Measurements from ENCODE around the gene PRR7.

PRR7 gene

DNA sequence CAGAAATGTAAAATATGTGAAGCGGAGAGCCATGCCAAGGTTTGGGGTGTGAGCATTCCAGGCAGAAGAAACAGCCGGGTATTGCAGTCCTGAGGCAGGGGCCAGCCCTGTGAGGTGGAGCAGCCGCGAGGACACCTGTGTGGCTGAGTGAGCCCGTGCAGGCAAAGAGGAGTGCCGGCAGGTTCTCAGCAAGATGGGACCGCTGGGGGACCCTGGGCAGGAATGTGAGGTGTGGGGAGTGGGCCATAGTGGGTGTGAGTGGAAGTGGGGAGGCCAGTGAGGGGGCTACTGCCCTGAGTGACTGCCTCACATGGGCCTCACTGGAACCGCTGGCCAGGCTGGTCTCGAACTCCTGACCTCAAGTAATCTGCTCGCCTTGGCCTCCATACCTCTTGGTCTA is 8.1 kb upstream of the PRR7 start:
- DNase-seq, result no peak

DNA sequence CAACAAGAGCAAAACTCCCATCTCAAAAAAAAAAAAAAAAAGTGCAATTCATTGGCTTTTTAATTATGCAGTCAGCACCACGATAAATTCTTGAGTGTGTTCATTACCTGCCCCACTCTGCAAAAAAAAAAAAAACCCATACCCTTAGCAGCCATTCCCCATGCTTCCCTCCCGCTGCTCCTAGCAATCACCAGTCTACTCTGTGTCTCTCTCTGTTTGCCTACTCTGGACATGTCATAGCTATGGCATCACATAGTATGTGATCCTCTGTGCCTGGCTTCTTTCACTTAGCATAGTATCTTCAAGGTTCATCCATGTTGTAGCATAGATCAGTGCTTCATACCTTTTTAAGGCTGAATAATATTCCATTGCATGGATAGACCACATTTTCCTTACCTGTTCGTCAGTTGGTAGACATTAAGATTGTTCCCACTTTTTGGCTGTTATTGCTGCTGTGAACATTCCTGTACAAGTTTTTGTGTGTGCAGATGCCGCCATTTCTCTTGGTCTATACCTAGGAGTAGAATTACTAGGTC is 7.0 kb upstream of the PRR7 start:
- DNase-seq, result no peak

DNA sequence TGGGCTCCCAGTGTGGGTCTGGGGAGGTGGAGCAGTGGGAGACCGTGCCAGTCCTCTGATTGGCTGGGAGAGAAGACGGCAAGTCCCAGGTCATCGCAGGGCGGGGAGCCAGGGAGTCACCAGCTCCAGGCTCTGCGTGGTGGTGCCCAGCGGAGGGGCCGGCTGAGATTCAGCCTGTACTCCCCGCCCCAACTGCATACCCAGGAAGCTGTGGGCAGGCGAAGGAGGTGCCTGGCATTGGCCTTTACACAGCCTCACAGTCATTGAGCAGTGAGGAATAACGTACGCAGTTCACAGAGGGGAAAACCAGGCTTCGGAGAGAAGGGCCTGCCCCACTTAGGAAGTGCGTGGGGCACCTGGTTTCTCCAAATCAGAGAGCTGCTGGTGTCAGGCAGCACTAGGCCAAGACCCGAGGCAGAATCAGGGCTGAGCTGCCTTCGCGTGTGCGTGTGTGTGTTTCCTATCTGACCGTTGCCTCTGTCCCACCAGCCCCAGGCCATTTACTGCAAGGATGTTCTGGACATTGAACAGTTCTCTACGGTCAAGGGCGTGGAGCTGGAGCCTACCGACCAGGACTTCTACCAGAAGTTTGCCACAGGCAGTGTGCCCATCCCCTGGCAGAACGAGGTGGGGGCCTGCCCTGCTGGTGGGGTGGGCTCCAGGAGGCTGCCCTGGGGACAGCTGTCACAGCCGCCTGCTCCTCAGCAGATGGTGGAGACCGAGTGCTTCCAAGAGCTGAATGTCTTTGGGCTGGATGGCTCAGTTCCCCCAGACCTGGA is 6.2 kb upstream of the PRR7 start:
- no peak for DNase-seq

DNA sequence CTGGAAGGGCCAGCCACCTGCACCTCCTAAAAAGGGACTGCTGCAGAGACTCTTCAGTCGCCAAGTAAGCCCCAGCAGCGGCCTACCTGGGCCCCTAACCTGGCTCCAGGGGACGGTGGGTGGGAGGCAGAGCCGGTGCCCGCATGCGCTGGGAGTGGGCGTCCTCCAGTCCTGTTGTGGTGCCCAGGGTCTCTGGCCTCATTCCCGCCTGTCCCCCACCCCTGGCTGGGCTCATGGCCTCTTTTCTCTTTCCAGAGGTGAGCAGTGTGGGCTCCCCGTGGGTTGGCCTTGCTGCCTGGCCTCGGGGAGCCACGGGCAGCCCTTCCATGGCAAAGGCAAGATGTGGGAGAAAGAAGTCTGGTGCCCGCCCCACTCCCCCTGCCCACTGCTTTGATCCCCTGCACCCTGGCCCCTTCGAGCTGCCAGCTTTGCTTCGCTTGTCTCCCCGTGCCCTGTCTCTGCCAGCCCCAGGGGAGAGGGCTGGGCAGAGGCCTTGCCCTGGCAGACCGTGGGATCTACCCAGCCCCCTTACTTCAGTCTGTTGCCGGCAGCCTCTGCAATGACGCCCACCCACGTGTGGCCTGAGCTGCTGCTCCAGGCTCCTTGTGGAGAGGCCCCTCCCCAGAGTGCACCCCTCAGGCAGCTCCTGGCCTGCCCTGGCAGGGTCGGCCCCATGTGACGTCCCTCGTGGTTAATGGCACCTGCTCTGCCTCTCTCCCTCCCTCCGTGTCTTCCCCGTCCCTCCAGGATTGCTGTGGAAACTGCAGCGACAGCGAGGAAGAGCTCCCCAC is 5.4 kb upstream of the PRR7 start:
- no peak for DNase-seq

DNA sequence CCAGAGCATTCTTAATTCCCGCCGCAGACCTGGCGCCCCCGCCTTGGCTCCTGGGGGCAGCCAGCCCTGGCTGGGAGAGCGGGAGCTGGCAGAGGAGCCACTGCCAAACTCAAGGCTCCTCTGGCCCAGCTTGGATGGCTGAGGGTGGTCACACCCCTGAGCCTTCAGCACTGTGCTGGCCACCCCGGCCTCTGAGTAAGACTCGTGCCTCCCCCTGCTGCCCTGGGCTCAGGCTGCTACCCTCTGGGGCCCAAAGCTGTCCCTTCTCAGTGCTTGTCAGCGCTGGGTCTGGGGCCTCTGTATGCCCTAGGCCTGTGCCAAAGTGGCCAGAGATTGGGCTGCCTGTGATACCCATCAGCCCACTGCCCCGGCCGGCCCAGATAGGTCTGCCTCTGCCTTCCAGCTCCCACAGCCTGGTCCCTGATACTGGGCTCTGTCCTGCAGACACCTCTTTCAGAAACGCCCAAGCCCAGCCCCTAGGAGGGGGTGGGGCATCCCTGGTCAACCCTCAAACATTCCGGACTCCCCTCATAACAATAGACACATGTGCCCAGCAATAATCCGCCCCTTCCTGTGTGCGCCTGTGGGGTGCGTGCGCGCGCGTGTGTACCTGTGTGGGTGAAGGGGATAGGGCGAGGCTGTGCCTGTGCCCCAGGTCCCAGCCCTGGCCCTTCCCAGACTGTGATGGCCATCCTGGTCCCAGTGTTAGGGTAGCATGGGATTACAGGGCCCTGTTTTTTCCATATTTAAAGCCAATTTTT is 4.4 kb upstream of the PRR7 start:
- DNase-seq, result no peak

DNA sequence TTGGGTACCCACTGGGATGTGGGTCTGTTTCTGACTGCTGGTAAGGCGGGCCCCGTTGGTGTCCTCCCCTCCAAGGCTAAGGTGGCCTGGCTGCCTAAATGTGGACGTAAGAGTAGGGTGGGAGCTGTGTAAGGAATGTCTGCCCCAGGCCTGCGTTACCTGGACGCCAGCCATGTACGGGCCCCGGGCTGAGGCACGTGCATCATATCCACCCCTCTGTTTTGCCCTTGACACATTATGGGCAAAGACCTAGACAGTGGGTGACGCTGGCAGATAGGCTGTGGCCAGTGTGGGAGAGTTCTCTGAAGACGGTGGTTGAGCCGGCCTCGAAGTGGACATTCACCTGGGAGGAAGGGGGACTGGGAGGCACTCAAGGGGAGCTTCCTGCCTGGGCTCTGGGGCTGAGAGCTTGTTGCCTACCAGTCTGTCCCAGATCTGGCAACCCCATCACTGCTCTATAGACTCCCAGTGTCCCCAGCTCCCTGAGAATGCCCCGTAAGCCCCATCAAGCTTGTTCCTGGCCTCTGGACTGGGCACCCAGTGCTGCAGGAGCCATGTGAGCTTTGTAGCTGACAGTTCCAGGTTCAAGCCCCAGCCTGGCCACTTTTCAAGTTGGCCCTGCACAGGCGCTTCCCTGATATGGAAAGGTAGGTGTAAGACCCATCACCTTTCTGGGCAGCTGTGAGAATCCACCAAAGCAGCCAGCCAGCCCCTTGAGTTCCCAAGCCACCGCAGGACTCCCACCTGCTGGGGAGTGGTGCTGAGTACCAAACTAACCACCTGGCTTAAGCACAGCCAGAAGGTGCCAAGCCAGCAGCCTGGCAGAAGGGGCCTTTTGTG is 3.2 kb upstream of the PRR7 start:
- no peak for DNase-seq

DNA sequence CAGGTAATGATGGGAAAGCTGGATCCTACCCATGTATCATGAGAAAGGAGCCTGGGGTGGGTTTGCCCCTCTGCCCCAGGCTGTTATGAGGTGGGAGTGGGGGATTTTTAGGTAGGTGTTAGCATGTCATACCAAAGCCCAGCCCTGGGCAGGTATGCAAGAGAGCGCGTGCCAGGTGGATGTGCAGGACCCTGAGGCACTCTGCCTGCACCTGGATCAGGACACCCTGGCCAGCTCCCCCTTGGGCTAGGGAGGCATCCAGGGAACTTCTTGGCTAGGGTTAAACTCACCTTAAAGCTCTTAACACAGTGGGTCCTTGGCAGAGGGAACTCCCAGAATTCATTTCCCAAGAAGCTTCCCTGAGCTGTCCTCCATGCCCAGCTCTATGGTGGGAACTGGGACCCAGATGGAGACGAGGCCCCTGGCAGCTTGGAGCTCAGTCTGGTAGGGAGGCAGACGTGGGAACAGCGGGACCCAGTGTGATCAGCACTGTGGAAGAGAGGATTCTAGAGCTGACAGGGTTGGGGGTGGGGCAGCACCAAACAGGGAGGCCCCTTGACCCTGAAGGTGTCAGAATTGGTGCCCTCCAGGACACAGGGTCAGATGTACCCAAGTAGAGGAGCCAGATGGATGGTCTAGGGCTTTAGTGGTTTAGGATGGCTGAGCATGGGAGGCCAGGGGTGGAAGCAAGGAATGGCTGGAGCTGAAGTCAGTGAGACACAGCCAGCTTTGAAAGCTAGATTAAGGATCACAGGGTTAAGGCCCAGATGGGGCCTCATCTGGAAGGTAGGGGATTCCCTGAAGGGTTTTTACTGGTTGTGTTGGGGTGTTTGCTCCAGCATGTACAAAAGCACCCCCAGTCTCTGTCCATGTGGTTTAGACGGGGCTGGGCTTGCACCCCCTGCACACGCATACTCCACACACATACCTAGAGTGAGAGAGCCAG is 2.2 kb upstream of the PRR7 start:
- DNase-seq, result no peak

DNA sequence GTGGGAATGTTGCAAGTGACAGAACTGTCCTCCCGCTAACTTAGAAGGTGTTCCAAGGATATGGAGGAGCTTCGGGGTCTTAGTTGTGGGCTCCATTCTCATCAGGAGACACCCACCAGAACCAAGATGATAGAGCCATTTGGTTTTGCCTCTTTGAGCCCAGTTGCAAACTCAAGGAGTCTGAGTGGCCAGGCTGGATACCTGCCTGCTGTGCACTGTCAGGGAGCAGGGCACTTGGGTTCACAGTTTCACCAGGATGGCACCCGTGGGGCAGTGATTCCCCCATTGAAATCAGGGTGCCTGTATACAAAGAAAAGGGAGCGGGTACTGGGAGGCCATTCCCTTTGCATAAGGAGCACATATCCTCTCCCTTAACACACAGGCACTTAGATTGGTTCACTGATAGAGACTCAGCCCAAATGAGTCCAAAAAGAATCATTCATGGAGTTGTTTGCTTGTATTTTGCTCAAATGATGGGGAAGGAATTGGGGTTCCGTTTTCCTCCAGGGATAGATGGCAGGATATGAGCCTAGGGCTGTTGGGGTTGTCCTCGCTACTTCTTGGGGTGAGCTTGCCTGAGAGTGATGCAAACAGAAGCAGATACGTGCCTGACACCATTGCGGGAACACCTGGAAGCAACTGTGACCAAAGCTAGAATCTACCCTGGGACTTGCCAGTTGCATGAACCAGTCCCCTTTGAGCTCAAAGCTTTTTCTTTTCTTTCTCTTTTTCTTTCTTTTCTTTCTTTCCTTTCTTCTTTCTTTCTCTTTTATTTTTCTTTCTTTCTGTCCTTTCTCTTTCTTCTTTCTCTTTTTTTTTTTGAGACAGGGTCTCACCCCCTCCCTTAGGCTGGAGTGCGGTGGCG is 1.3 kb upstream of the PRR7 start:
- DNase-seq, result no peak

DNA sequence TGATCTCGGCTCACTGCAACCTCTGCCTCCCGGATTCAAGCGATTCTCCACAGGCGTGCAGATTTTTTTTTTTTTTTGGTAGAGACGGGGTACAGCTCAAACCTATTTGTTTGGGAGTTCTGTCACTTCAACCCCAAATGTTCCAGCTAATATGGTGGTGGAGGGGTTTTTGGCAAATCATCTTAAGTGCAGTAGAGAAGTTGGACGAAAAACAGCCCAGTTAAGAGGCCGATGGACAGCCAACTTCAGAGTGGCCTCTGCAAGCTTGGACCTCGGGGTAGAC is 756 bp upstream of the PRR7 start:
- no peak for DNase-seq

DNA sequence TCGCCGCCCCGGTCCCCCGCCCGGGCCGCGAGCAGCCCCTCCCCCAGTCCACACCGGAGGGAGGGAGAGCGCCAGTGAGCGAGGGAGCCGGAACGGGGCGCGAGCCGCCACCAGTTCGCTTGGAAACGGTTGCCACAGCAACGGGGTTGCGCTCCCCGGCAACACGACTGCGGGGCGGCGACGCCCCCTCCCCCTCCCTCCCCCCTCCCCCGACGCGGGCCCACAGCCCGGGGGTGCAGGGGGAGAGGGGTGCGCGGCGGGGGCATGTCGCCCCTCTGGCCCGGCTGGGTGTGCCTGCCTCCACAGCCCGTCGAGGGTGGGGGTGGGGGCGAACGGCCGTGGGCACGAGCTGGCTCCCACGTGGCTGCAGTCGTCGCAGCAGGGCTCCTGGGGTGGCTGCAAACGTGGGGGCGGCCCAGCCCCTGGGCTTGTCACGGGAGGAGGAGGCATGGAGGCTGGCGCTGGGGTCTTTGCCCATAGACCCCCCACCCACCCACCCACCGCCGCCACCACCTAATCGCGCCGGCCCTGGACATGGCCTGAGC is 524 bp downstream of the PRR7 start:
- DNase-seq, result peak; percentile 74

DNA sequence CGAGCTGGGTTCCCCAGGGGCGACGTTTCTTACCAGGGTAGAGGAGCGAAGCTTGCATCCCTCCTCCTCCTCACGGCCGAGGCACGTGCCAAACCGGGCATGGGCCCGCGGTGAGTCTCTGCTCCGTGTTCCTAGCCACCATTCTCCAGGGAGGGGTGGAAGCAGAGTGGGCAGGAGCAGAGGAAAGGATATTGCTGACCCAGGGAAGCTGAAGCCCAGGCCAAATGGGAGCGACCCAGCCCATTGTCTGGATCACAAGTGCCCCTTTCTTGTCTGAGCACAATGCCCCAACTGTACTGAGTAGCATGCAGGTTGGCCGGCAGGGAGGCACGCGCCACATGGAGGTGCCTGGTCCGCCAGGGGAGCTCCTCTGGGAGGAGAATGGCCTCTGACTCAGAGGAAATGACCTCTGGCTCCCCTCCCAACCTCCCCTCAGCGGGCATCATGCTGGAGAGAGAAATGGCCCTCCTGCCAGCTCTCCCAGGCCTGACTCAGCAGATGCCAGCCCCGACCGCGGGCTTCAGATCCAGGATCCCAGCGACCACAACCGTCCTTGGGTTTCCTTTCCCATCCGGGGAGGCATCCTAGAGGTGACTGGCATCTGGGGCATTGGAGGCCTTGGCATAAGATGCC is 1.1 kb downstream of the PRR7 start:
- DNase-seq, result peak; percentile 89

DNA sequence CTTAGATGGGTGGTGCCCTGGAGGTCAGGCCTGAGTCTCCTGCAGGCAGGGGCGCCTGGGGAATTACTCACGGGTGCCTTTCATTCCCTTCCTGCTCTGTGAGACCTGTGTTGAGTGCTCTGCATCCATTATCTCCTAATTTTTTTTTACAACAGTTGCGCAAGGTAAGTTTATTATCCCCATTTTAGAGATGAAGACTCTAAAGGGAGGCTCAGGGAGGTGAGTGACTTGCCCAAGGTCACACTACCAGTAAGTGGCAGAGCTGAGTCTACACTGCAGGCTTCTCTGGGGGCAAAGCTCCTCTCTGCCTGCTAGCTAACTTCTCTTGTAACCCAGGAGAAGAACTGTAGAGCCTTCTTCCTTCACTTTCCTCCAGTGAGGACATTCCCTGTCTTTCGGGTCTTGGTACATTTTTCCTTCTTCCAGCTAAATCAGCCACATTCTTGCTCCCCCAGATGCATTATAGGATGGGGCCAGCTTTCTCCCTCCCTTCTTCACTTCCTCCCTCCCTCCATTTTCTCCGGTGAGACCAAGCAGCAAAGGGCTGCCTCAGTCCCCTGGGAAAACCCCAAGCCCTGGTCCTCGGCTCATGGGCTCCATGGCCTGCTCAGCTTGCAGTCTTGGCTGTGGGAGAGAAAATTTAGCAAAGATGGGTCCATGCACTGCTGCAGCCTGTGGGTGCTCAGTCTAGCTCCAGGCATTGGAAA is 1.8 kb downstream of the PRR7 start:
- DNase-seq, result no peak

DNA sequence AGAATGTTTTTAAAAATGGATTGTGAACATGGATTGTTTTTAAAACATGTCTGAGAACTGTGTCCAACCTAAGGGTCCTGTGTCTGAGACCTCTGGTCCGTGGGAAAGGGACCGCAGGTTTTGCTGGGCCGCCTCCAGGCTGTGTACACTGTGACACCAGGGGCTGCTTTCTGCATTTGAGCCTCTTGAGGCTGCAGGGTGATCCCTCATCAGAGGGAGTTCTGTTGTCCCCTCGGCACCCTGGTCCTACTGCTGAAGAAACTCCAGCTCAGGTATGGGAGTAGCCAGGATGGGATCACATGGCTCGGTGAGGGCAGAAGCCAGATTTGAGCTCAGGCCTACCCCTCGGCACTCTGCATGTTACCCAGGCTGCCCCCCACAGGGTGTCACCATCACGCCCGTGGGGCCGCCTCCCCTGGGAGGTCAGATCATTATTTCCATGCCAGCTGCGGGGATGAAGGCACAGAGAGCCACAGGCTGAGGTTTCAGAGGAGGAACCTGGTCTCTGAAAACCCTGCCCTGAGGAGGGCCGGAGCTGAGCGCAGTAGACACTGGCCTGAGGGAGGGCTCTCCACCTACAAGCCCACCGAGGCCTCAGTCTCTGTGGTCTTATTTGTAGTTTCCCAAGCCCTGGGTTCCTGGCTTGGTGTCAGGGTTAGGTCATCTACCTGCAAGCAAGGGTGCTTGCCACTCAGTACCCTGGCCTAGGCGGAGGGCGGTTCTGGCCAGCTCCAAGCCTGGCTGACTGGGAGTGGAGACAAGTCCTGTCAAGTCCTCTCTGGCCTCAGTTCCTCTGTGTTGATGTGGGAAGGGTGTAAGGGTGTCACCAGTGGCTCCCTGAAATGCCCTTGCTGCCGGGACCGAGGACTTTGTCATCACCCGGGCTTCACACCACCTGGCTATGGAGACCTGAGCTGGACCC is 2.8 kb downstream of the PRR7 start:
- DNase-seq, result no peak

DNA sequence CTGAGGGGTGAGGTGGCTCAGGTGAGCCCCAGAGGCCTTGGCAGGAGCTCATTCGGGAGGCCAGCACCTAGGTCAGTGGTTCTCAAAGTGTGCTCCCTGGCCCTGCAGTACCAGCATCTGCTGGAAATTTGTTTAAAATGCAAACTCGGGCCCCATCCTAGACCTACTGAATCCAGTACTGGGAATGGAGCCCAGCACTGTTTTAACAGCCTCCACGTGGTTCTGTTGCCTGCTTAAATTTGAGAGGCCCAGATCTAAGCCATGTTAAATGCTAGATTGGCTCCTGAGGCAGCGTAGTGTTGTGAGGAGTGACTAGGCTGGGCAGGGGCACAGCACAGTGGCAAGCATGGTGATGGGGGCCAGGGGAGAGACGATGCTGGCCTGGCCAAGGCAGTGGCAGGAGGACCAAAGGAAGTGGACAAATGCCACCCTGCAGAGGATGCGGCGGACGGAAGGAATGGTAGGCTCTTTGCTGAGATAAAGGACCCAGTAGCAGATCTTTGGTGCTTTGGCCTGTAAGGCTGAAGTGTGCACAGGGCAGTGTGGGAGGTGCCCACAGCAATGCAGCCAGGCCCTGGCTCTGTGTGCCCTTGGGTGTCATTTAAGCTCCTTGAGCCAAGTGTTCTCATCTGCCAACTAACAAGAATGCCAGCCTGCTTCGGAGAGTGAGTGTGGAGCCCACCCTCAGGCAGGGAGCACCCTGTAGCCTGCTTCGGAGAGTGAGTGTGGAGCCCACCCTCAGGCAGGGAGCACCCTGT is 4.2 kb downstream of the PRR7 start:
- peak; percentile 41 for DNase-seq

DNA sequence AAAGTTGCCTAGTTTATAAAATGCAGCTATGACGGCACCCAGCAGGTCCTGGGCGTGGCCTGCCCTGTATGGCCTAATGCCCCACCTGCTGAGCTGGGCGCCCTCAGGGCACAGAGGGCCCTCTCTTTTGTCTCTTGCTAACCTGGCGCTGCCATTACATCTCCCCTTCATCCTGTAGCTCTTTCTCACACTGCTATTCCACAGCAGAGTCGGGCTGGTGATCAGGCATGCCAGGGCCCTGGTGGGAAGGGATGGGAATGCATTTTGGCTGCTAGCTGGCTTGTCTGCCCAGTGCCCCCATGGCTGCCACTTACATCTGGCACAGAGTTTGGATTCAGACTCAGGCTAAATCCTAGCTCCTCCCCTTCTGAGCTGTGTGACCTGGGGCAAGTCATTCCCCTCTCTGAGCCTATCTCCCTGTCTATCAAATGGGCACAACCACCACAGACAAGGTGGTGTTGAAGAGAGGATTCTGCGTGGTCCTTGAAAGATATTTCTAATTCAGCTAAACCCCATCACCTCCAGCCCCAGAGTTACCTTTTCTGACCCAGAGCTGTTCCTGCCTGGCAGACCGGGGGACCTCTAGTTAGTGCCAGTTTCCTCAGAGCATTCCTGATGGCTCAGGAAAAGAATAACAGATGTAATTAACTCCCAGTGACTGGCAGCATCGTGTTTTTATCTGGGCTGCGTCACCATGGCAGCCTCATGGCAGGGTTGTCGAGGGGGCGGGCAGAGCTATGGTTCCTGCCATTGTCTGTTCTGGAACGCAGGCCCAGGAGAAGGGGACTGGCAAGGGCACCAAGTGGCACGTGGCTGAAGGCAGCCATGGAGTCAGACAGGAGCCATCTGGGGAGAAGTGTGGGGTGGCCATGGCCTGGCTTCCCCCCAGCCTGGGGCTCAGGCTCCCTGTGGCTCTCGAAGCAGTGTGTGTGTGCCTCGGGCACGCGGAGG is 6.3 kb downstream of the PRR7 start:
- peak; percentile 9 for DNase-seq

DNA sequence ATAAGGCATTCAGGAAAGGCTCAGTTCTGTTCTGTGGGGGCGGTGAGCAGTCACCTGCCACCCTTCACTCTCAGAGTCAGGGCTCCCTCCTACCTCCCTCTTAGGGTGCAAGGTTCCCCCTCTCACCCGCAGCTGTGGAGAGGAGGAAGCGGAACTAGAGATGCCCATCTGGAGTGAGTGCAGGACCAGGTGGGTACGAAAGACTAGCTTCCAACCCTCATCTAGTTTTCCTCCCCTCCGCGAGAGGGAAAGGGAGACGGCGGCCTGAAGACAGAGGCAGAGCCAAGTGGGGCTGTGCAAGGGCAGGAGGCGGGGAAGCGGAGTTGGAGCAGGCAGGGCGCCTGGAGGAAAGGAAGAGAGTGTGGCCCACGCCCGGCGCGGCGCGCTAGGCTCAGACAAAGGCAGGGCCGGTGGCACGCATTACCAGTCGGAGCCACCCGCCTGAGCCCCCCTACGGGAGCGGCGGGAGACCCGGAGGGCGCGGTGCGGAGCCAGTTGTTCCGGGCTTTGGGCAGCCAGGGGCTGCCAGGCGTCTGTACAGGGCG is 7.3 kb downstream of the PRR7 start:
- no peak for DNase-seq

Data from midbrain (tissue), 1 donor.